OCI-LY1 (cell line): ENCODE measurements around the gene FEV.

Source experiments
- H2AFZ ChIP-seq: fragments of 200-600 bp; sonication (generic), shearing (Covaris generic); 2 replicates; pipeline ENCODE4 v1.6.0; 2014; ENCODE audit warnings: antibody characterized with exemption, mild to moderate bottlenecking, low read length
- H3F3A ChIP-seq: fragments of 200-600 bp; sonication (generic), shearing (Covaris generic); 2 replicates; pipeline ENCODE4 v1.6.0; 2014; ENCODE audit warnings: mild to moderate bottlenecking, antibody characterized with exemption, low read length, moderate library complexity; ENCODE audit not compliant: insufficient read depth
- H3K27ac ChIP-seq: fragments of 200-600 bp; sonication (generic); 2 replicates; pipeline ENCODE4 v1.5.1; 2014; ENCODE audit warnings: low read length, mixed run types, mild to moderate bottlenecking, low read depth; ENCODE audit not compliant: poor library complexity, severe bottlenecking
- H3K27me3 ChIP-seq: fragments of 200-600 bp; sonication (generic); 2 replicates; pipeline ENCODE4 v1.6.0; 2014; ENCODE audit warnings: antibody characterized with exemption, mild to moderate bottlenecking, low read length, moderate library complexity; ENCODE audit not compliant: insufficient read depth
- H3K36me3 ChIP-seq: fragments of 200-600 bp; sonication (generic); 2 replicates; pipeline ENCODE4 v1.6.1; 2014; ENCODE audit warnings: mild to moderate bottlenecking, antibody characterized with exemption, low read length, moderate library complexity, mixed read lengths; ENCODE audit not compliant: insufficient read depth
- H3K4me1 ChIP-seq: fragments of 200-600 bp; sonication (generic); 2 replicates; pipeline ENCODE4 v1.5.1; 2014; ENCODE audit warnings: mild to moderate bottlenecking, low read length, moderate library complexity; ENCODE audit not compliant: insufficient read depth, severe bottlenecking
- H3K4me2 ChIP-seq: fragments of 200-600 bp; sonication (generic), shearing (Covaris generic); 2 replicates; pipeline ENCODE4 v1.6.1; 2014; ENCODE audit warnings: low read length
- H3K4me3 ChIP-seq: fragments of 200-600 bp; sonication (generic); 2 replicates; pipeline ENCODE4 v1.5.1; 2014; ENCODE audit warnings: low read length, low read depth, mild to moderate bottlenecking, mixed read lengths; ENCODE audit not compliant: poor library complexity, severe bottlenecking
- H3K79me2 ChIP-seq: fragments of 200-600 bp; shearing (Covaris generic); 2 replicates; pipeline ENCODE4 v1.6.1; 2016; ENCODE audit warnings: mixed run types, low read length, mixed read lengths; ENCODE audit not compliant: insufficient read depth
- H3K9ac ChIP-seq: fragments of 200-600 bp; sonication (generic), shearing (Covaris generic); 2 replicates; pipeline ENCODE4 v1.6.1; 2014; ENCODE audit warnings: mild to moderate bottlenecking, low read length, mixed read lengths
- H3K9me2 ChIP-seq: fragments of 200-600 bp; sonication (generic), shearing (Covaris generic); 2 replicates; pipeline ENCODE4 v1.6.1; 2014; ENCODE audit warnings: low read depth, mild to moderate bottlenecking, low read length, mixed read lengths
- H3K9me3 ChIP-seq: fragments of 200-600 bp; shearing (Covaris generic); 2 replicates; pipeline ENCODE4 v1.6.1; 2014; ENCODE audit warnings: low read length, mixed read lengths
- H4K20me1 ChIP-seq: fragments of 200-600 bp; sonication (generic), shearing (Covaris generic); 2 replicates; pipeline ENCODE4 v1.6.0; 2016; ENCODE audit warnings: mild to moderate bottlenecking, low read length; ENCODE audit not compliant: insufficient read depth
- EZH2 ChIP-seq: fragments of 200-600 bp; sonication (generic), shearing (Covaris generic); IDR thresholded peaks from 2 replicates; pipeline ENCODE4 v1.8.0; 2017; ENCODE audit warnings: borderline replicate concordance, mixed run types, mild to moderate bottlenecking, antibody characterized with exemption, low read length, moderate library complexity, mixed read lengths
- TF ChIP-seq, protein P1 (sequence below): fragments of 200-600 bp; sonication (generic), shearing (Covaris generic); IDR thresholded peaks from 2 replicates; pipeline ENCODE4 v1.5.1; 2017; ENCODE audit warnings: mild to moderate bottlenecking, antibody characterized with exemption, low read length, moderate library complexity, mixed read lengths

Gene FEV

DNA sequence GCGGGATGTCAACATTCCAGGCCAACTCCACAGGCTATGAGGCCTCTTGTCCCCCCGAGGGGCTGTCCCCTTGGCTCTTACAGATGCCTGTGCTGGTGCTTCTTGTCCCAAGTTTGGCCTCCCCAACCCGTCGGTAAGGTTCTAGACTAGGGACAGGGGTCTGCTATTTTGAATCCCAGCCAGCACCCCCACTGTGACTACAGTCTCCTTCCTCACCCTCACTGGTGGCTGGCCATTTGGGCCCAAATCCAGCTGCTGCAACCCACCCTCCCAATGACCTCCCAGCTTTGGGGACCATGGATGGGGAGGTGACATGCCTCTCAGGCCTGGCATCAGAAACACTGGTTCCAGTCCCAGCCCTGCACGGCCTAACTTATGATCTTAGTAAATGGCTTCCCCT, 37.6 kb upstream of the FEV start:
- H3K4me1 ChIP-seq: no peaks in the 10 kb centered on the region
- no peaks in the 10 kb centered on the region for H3K9me2 ChIP-seq
- no peaks in the 10 kb centered on the region for H3K79me2 ChIP-seq
- H3F3A ChIP-seq: no peaks in the 10 kb centered on the region
- H3K4me3 ChIP-seq: no peak overlapping the region
- no peak for TF ChIP-seq EZH2
- TF ChIP-seq, protein P1, sequence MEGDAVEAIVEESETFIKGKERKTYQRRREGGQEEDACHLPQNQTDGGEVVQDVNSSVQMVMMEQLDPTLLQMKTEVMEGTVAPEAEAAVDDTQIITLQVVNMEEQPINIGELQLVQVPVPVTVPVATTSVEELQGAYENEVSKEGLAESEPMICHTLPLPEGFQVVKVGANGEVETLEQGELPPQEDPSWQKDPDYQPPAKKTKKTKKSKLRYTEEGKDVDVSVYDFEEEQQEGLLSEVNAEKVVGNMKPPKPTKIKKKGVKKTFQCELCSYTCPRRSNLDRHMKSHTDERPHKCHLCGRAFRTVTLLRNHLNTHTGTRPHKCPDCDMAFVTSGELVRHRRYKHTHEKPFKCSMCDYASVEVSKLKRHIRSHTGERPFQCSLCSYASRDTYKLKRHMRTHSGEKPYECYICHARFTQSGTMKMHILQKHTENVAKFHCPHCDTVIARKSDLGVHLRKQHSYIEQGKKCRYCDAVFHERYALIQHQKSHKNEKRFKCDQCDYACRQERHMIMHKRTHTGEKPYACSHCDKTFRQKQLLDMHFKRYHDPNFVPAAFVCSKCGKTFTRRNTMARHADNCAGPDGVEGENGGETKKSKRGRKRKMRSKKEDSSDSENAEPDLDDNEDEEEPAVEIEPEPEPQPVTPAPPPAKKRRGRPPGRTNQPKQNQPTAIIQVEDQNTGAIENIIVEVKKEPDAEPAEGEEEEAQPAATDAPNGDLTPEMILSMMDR: no peak
- H3K27me3 ChIP-seq: no peaks in the 10 kb centered on the region; the same call in 1 of the 2 replicates
- no peaks in the 10 kb centered on the region for H4K20me1 ChIP-seq
- H3K27ac ChIP-seq: no peak overlapping the region
- H3K9me3 ChIP-seq: no peaks in the 10 kb centered on the region
- H3K4me2 ChIP-seq: no peak overlapping the region
- no peak overlapping the region for H2AFZ ChIP-seq
- H3K36me3 ChIP-seq: no peaks in the 10 kb centered on the region
- no peak overlapping the region for H3K9ac ChIP-seq

- H3K27ac ChIP-seq: no peak overlapping the region
- H3K27me3 ChIP-seq: no peaks in the 10 kb centered on the region; the same call in 1 of the 2 replicates
- no peak overlapping the region for H2AFZ ChIP-seq
These were observed 37.1 kb upstream of the FEV start for GRCh38 chr2:219022041-219022440.

DNA sequence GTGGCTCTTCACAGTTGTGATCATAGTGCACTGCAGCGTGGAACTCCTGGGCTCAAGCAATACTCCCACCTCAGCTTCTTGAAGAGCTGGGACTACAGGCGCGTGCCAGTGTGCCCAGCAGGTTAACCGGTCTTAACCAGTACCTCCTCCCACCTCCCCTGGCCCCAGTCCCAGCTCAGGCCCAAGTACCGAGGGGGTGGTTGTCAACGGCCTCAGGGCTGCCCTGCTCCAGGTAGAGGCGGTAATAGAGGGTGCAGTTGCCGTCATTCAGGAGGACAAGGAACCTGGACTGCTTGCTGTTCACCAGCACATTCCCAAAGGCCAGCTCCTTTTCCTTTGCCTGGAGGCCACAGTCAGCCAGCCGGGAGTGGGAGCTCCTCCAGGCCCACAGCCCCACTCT, 36.6 kb upstream of the FEV start:
- no peak overlapping the region for H3K9ac ChIP-seq
- no peaks in the 10 kb centered on the region for H3K9me2 ChIP-seq
- no peaks in the 10 kb centered on the region for H3K4me1 ChIP-seq
- TF ChIP-seq EZH2: no peak
- TF ChIP-seq, protein P1: no peak
- H2AFZ ChIP-seq: no peak overlapping the region
- no peaks in the 10 kb centered on the region for H3K9me3 ChIP-seq
- H3F3A ChIP-seq: no peaks in the 10 kb centered on the region
- H3K79me2 ChIP-seq: no peaks in the 10 kb centered on the region
- no peak overlapping the region for H3K27ac ChIP-seq
- no peaks in the 10 kb centered on the region for H4K20me1 ChIP-seq
- H3K4me2 ChIP-seq: no peak overlapping the region
- H3K36me3 ChIP-seq: no peaks in the 10 kb centered on the region
- no peak overlapping the region for H3K4me3 ChIP-seq
- H3K27me3 ChIP-seq: no peaks in the 10 kb centered on the region; the same call in 1 of the 2 replicates

More at GRCh38 chr2:219022041-219022440, 37.1 kb upstream of the FEV start:
- H3K79me2 ChIP-seq: no peaks in the 10 kb centered on the region
- no peak for TF ChIP-seq EZH2
- TF ChIP-seq, protein P1: no peak
- H3K9me2 ChIP-seq: no peaks in the 10 kb centered on the region
- H4K20me1 ChIP-seq: no peaks in the 10 kb centered on the region
- H3K4me3 ChIP-seq: no peak overlapping the region
- no peaks in the 10 kb centered on the region for H3K36me3 ChIP-seq
- H3K9me3 ChIP-seq: no peaks in the 10 kb centered on the region
- no peaks in the 10 kb centered on the region for H3F3A ChIP-seq
- no peaks in the 10 kb centered on the region for H3K4me1 ChIP-seq
- H3K4me2 ChIP-seq: no peak overlapping the region
- no peak overlapping the region for H3K9ac ChIP-seq
